NB4 (cell line): ENCODE measurements around the gene GDPD5.

Source experiments
- DNase-seq: peaks from one replicate; pipeline ENCODE4 v3.0.0; 2010; ENCODE audit warnings: low read depth
- H3K4me3 ChIP-seq: one replicate; pipeline ENCODE4 v1.5.1; 2011; ENCODE audit warnings: mild to moderate bottlenecking, low read depth, low read length, moderate library complexity
- MYC ChIP-seq: IDR thresholded peaks from 2 replicates; pipeline ENCODE4 v1.6.1; 2011; ENCODE audit warnings: low read depth, low read length
- POLR2A ChIP-seq: IDR thresholded peaks from 2 replicates; pipeline ENCODE4 v1.6.1; 2011; ENCODE audit warnings: mild to moderate bottlenecking; ENCODE audit not compliant: insufficient read length; ENCODE audit errors: extremely low read depth
- TF ChIP-seq, protein P1 (sequence below): IDR thresholded peaks from one replicate; pipeline ENCODE4 v1.5.1; 2012; ENCODE audit warnings: low read depth, low read length
- TF ChIP-seq, protein P2 (sequence below): IDR thresholded peaks from 2 replicates; pipeline ENCODE4 v1.6.1; 2011; ENCODE audit warnings: low read depth, low read length

Gene GDPD5

DNA sequence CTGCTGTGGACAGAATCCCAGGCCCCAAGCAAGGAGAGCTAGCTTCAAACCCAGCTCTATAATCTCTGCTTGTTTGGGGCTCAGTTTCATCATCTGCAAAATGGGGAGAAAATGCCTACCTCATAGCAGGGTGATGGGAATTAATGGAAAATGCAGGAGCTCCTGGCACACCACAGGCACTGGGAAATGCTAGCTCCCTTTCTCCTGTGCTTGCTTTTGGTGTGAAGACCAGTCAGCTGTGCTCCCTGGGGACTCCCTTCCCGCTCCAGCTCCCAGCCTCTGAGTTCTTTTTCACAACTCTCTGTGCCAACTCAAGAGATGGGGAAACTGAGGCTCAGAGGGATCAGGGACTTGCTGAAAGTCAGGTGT lies 28.1 kb upstream of the GDPD5 start:
- no peak overlapping the region for H3K4me3 ChIP-seq

DNA sequence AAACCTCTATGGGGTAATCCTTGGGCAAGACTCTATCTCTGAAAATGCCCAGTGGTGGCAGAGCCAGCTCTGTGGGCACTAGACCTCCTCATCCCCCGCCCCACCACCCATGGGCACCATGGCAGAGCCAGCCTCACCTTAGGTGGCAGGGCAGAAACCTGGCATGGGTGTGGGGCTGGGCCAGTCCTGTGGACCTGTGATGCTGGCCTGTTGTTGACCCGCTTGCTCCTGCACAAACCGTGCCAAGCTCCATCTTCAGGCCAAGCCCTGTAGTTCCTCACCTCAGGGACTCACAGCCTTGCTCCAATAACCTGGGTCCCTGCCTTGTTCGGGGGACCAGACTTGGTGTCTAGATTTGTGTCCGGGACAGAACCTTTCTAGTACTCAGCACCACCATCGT lies 27.4 kb upstream of the GDPD5 start:
- no peak for DNase-seq

More for the DNA sequence above, 28.1 kb upstream of the GDPD5 start:
- TF ChIP-seq, protein P1, sequence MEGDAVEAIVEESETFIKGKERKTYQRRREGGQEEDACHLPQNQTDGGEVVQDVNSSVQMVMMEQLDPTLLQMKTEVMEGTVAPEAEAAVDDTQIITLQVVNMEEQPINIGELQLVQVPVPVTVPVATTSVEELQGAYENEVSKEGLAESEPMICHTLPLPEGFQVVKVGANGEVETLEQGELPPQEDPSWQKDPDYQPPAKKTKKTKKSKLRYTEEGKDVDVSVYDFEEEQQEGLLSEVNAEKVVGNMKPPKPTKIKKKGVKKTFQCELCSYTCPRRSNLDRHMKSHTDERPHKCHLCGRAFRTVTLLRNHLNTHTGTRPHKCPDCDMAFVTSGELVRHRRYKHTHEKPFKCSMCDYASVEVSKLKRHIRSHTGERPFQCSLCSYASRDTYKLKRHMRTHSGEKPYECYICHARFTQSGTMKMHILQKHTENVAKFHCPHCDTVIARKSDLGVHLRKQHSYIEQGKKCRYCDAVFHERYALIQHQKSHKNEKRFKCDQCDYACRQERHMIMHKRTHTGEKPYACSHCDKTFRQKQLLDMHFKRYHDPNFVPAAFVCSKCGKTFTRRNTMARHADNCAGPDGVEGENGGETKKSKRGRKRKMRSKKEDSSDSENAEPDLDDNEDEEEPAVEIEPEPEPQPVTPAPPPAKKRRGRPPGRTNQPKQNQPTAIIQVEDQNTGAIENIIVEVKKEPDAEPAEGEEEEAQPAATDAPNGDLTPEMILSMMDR = no peak
- TF ChIP-seq POLR2A (no peak), MYC (no peak)
- TF ChIP-seq, protein P2, sequence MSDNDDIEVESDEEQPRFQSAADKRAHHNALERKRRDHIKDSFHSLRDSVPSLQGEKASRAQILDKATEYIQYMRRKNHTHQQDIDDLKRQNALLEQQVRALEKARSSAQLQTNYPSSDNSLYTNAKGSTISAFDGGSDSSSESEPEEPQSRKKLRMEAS = no peak
- no peak for DNase-seq

DNA sequence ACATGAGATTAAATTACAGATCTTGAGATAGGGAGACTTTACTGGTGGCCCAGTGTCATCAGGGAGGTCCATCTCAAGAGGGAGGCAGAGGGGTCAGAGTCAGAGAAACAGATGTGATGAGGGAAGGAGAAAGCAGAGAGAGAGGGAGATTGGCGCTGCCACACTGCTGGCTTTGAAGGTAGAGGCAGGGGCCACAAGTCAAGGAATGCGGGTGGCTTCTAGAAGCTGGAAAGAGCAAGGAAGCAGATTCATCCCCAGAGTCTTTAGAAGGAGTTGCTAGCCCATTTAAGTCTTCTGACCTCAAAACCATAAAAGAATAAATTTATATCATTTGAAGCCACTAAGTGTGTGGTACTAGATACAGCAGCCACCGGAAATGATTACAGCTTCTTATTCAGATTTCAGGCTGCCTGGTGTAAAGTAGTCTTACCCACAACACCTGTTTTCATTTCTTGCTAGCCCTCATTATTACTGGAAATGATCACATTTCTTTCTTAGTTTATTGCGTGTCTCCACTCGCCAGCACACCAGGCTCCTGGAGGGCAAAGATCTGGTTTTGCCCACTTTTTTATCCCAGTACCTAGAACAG lies 23.7 kb upstream of the GDPD5 start:
- H3K4me3 ChIP-seq = no peak overlapping the region
- DNase-seq = no peak
- TF ChIP-seq POLR2A (no peak), MYC (no peak)
- TF ChIP-seq, protein P2 = no peak
- TF ChIP-seq, protein P1 = no peak

More for the DNA sequence above, 27.4 kb upstream of the GDPD5 start:
- TF ChIP-seq POLR2A = no peak
- TF ChIP-seq, protein P2 = no peak
- TF ChIP-seq MYC = no peak
- TF ChIP-seq, protein P1 = no peak
- no peak overlapping the region for H3K4me3 ChIP-seq

DNA sequence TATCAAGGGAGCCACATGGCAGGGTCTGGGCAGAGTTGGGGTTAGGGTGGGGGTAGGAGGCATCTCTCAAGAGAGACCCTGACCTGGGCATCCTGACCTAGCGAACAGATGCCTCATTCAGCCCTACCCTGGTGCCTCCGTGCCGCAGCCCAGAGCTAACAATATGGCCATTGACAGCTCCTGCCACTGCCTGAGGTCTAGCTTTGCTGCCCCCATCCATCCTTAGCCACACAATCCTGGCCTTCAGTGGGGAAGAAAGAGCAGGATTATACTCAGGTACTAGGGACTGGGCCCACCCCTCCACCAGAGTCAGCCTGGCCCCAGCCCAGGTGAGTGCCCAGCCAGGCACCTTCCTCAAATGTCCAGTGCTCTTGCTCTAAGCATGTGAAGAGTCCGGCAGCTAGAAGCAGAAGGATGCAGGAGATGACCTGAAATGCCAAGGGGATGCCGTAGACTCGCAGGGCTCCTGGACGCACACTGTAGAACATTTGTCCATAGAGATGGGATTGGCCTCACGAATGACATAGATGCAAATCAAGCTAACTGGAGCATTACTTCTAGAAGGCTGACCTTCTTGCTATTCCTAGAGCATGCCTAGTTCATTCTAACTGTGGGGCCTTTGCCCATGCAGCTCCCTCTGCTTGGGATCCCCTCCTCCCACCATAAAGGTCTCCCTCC lies 23.0 kb upstream of the GDPD5 start:
- no peak for DNase-seq
- TF ChIP-seq MYC (no peak), POLR2A (no peak)
- TF ChIP-seq, protein P2 = no peak
- TF ChIP-seq, protein P1 = no peak
- no peak overlapping the region for H3K4me3 ChIP-seq

DNA sequence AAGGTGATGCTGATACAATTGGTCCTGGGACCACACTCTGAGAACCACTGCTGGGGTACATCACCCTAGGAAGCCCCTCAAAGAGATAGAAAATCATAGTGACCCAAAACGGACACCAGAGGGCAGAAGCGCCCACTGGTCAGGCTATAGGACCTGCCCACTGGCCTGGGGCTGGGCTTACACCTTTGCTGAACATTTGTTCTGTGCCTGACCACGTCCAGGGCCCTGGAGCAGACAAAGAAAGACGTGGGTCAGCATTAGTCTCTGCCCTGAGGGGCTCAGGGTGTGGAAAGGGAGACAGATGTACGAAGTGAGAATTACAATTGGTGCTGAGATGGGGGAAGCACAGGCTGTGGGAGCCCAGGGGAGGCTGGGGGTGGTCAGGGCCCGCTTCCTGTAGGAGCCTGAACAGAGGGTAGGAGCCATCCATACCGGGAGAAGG lies 21.9 kb upstream of the GDPD5 start:
- no peak overlapping the region for H3K4me3 ChIP-seq
- TF ChIP-seq, protein P1 = peak; percentile 78
- no peak for TF ChIP-seq MYC
- peak; percentile 62 for DNase-seq

DNA sequence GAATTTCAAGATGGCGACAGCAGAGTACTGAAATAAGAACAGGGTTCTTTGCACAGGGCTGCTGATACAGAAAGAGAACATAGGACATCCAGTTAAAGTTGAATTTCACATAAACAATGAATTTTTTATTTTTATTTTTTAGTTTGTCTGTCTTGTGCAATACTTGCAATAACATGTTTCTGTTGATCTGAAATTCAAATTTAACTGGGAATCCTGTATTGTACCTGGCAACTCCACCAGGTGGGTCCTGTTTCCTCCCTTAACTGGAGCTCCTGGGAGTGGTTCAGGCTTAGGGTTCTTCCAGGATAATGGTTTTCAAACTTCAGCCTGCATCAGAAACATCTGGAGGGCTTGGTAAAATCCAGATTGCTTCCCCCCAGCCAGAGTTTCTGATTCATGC lies 21.4 kb upstream of the GDPD5 start:
- TF ChIP-seq, protein P1 = no peak
- TF ChIP-seq MYC = no peak
- no peak for TF ChIP-seq POLR2A
- TF ChIP-seq, protein P2 = no peak
- DNase-seq = no peak
- H3K4me3 ChIP-seq = no peak overlapping the region
